GM21786 (cell line): ENCODE data around the gene PTPN1.

Experiments
- ATAC-seq: cut with Tn5 transposase; IDR thresholded peaks from one replicate; pipeline ENCODE4 v1.9.1; 2021; ENCODE audit not compliant: unreplicated experiment

PTPN1 gene

GRCh38 chr20:50629670-50630045 lies 119.5 kb downstream of the PTPN1 start:
- ATAC-seq, result no peak

GRCh38 chr20:50630578-50631263 lies 120.5 kb downstream of the PTPN1 start:
- no peak for ATAC-seq

GRCh38 chr20:50632236-50632635 lies 122.1 kb downstream of the PTPN1 start:
- no peak for ATAC-seq

GRCh38 chr20:50632701-50633100 lies 122.5 kb downstream of the PTPN1 start:
- no peak for ATAC-seq

GRCh38 chr20:50633361-50633760 lies 123.2 kb downstream of the PTPN1 start:
- no peak for ATAC-seq

GRCh38 chr20:50634191-50634590 lies 124.0 kb downstream of the PTPN1 start:
- no peak for ATAC-seq
